Measurements from ENCODE around the gene GNLY. TPM values are rescaled to one million over a fixed set of nuclear protein-coding genes. Genes with fewer than 3 reads are reported as not detected.

Gene GNLY
- total RNA-seq, 1 experiment from 2014 or later: not detected

GRCh38 chr2:85666435-85667316 is 27.5 kb upstream of the GNLY start:
- CTCF ChIA-PET: no interaction called here

GRCh38 chr2:85667561-85668008 is 26.6 kb upstream of the GNLY start:
- TF ChIP-seq CTCF (conservative IDR thresholded peaks at IDR 0.05; ENCODE audit: low read depth, low read length) (no peak), EZH2phosphoT487 (IDR thresholded peaks at IDR 0.05; ENCODE audit: borderline replicate concordance, low read length) (no peak), EZH2 (IDR thresholded peaks at IDR 0.05; ENCODE audit: low read length, unreplicated experiment) (no peak)
- POLR2A ChIA-PET (ENCODE audit: unreplicated experiment): no interaction called here
- intact Hi-C loops (cut with micrococcal nuclease): no loop called here
- CTCF ChIA-PET: no interaction called here
- no peaks in the 10 kb centered on the region for H4K20me1 ChIP-seq (ENCODE audit: low read length)
- DNase-seq: no peak
- no peak overlapping the region for H2AFZ ChIP-seq (ENCODE audit: low read length)
- no peaks in the 10 kb centered on the region for H3K36me3 ChIP-seq (ENCODE audit: low read depth, low read length)
- no peaks in the 10 kb centered on the region for H3F3A ChIP-seq (ENCODE audit: low read length, unreplicated experiment)
- no peaks in the 10 kb centered on the region for H3K79me2 ChIP-seq (ENCODE audit: low read length)
- no TSS peak for BruUV-seq (replicated peaks)
- no peak for ATAC-seq
- no peak overlapping the region for H3K27ac ChIP-seq (ENCODE audit: low read length)
- H3K4me2 ChIP-seq (ENCODE audit: low read length): no peak overlapping the region
- no peaks in the 10 kb centered on the region for H3K9me3 ChIP-seq (ENCODE audit: low read length)
- 0 out of 2 replicates have a peak, but pooled peaks cover 4% of the 10 kb centered on the region for H3K4me1 ChIP-seq (ENCODE audit: insufficient read depth, low read length)
- no peaks in the 10 kb centered on the region for H3K27me3 ChIP-seq (ENCODE audit: low read length)
- H3K9ac ChIP-seq (ENCODE audit: low read length): no peak overlapping the region
- H3K9me2 ChIP-seq (replicated peaks; ENCODE audit: low read length): no peaks in the 10 kb centered on the region
- H3K4me3 ChIP-seq (ENCODE audit: low read length): no peak overlapping the region

More at GRCh38 chr2:85666435-85667316, 27.5 kb upstream of the GNLY start:
- TF ChIP-seq CTCF (conservative IDR thresholded peaks at IDR 0.05; ENCODE audit: low read depth, low read length) (no peak), EZH2phosphoT487 (IDR thresholded peaks at IDR 0.05; ENCODE audit: borderline replicate concordance, low read length) (no peak), EZH2 (IDR thresholded peaks at IDR 0.05; ENCODE audit: low read length, unreplicated experiment) (no peak)
- H3K9ac ChIP-seq (ENCODE audit: low read length): no peak overlapping the region
- no peaks in the 10 kb centered on the region for H3K9me3 ChIP-seq (ENCODE audit: low read length)
- H3K27ac ChIP-seq (ENCODE audit: low read length): no peak overlapping the region
- no peak for DNase-seq
- POLR2A ChIA-PET (ENCODE audit: unreplicated experiment): no interaction called here
- H3K4me3 ChIP-seq (ENCODE audit: low read length): no peak overlapping the region
- H3K9me2 ChIP-seq (replicated peaks; ENCODE audit: low read length): no peaks in the 10 kb centered on the region
- no peak for ATAC-seq
- intact Hi-C loops (cut with micrococcal nuclease): no loop called here
- no peak overlapping the region for H3K4me2 ChIP-seq (ENCODE audit: low read length)
- no peaks in the 10 kb centered on the region for H3K36me3 ChIP-seq (ENCODE audit: low read depth, low read length)
- H3F3A ChIP-seq (ENCODE audit: low read length, unreplicated experiment): no peaks in the 10 kb centered on the region
- no peak overlapping the region for H2AFZ ChIP-seq (ENCODE audit: low read length)
- no TSS peak for BruUV-seq (replicated peaks)
- H4K20me1 ChIP-seq (ENCODE audit: low read length): no peaks in the 10 kb centered on the region
- H3K27me3 ChIP-seq (ENCODE audit: low read length): no peaks in the 10 kb centered on the region
- H3K79me2 ChIP-seq (ENCODE audit: low read length): no peaks in the 10 kb centered on the region
- H3K4me1 ChIP-seq (ENCODE audit: insufficient read depth, low read length): 0 out of 2 replicates have a peak, but pooled peaks cover 4% of the 10 kb centered on the region

Data from PC-3 (cell line).